ENCODE results near the gene SMAD3.

GRCh38 chr15:67135494-67135893, 70.1 kb downstream of the SMAD3 start:
- TF ChIP-seq, protein P1, sequence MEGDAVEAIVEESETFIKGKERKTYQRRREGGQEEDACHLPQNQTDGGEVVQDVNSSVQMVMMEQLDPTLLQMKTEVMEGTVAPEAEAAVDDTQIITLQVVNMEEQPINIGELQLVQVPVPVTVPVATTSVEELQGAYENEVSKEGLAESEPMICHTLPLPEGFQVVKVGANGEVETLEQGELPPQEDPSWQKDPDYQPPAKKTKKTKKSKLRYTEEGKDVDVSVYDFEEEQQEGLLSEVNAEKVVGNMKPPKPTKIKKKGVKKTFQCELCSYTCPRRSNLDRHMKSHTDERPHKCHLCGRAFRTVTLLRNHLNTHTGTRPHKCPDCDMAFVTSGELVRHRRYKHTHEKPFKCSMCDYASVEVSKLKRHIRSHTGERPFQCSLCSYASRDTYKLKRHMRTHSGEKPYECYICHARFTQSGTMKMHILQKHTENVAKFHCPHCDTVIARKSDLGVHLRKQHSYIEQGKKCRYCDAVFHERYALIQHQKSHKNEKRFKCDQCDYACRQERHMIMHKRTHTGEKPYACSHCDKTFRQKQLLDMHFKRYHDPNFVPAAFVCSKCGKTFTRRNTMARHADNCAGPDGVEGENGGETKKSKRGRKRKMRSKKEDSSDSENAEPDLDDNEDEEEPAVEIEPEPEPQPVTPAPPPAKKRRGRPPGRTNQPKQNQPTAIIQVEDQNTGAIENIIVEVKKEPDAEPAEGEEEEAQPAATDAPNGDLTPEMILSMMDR (IDR thresholded peaks at IDR 0.05), result peak in 4 of 7 experiments; percentile 26 to 32 (median 30)
- TF ChIP-seq POLR2A (IDR thresholded peaks at IDR 0.05), result no peak

Data from body of pancreas (tissue), 4 donors.